ENCODE measurements around the gene MRPL49. TPM values are rescaled to one million over a fixed set of nuclear protein-coding genes. Genes with fewer than 3 reads are reported as not detected.
A peak's percentile ranks its signal among the peaks of the same experiment; 100 is the strongest.

The MRPL49 gene
- total and polyA plus RNA-seq, 9 of the 15 experiments (the other 6 are each of a cell fraction or from before 2014, with no cell fraction given) = 74.3 to 132 (median 91.2) TPM

GRCh38 chr11:65117206-65118096, 4.7 kb upstream of the MRPL49 start, which contains the start of gene ZNHIT2 (continued):
- TF ChIP-seq DEAF1 (CRISPR knock-in tag; IDR thresholded peaks at IDR 0.05) (peak; percentile 100), RBFOX2 (IDR thresholded peaks at IDR 0.05; ENCODE audit: low read depth, low read length) (peak; percentile 90), ZNF316 (IDR thresholded peaks at IDR 0.05) (no peak), ZNF197 (CRISPR knock-in tag; IDR thresholded peaks at IDR 0.05; ENCODE audit: low read depth) (no peak), CCNT2 (IDR thresholded peaks at IDR 0.05; ENCODE audit: borderline replicate concordance, extremely low read depth, insufficient read length, low read depth, low read length) (peak; percentile 39), DNMT1 (IDR thresholded peaks at IDR 0.05) (peak; percentile 77; the same call in 1 of the 2 replicates), SP1 (CRISPR knock-in tag; IDR thresholded peaks at IDR 0.05) (peak; percentile 97), POLR2H (tag; IDR thresholded peaks at IDR 0.05; ENCODE audit: low read depth) (peak; percentile 79), MCM5 (IDR thresholded peaks at IDR 0.05; ENCODE audit: low read depth) (no peak), PHF21A (IDR thresholded peaks at IDR 0.05; ENCODE audit: borderline replicate concordance, low read depth) (no peak), ZNF23 (CRISPR knock-in tag; IDR thresholded peaks at IDR 0.05) (no peak), BMI1 (IDR thresholded peaks at IDR 0.05; ENCODE audit: low read length) (peak; percentile 23; the same call in 1 of the 2 replicates), POLR2G (IDR thresholded peaks at IDR 0.05; ENCODE audit: low read depth, low read length) (peak; percentile 88), RREB1 (CRISPR knock-in tag; IDR thresholded peaks at IDR 0.05) (0 out of 2 replicates have a peak, but pooled peaks have one; percentile 33)
- TF ChIP-seq, protein P1, sequence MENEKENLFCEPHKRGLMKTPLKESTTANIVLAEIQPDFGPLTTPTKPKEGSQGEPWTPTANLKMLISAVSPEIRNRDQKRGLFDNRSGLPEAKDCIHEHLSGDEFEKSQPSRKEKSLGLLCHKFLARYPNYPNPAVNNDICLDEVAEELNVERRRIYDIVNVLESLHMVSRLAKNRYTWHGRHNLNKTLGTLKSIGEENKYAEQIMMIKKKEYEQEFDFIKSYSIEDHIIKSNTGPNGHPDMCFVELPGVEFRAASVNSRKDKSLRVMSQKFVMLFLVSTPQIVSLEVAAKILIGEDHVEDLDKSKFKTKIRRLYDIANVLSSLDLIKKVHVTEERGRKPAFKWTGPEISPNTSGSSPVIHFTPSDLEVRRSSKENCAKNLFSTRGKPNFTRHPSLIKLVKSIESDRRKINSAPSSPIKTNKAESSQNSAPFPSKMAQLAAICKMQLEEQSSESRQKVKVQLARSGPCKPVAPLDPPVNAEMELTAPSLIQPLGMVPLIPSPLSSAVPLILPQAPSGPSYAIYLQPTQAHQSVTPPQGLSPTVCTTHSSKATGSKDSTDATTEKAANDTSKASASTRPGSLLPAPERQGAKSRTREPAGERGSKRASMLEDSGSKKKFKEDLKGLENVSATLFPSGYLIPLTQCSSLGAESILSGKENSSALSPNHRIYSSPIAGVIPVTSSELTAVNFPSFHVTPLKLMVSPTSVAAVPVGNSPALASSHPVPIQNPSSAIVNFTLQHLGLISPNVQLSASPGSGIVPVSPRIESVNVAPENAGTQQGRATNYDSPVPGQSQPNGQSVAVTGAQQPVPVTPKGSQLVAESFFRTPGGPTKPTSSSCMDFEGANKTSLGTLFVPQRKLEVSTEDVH (IDR thresholded peaks at IDR 0.05; ENCODE audit: low read depth, partially characterized antibody) = peak; percentile 94
